CD4-positive, alpha-beta T cell treated with Interleukin-15 for 4 hours (primary cell): ENCODE data around the gene DUS1L.

Experiments
- DNase-seq: peaks from one replicate; pipeline ENCODE4 v3.0.0-alpha.2; 2020; ENCODE audit warnings: low spot score

Gene DUS1L

DNA sequence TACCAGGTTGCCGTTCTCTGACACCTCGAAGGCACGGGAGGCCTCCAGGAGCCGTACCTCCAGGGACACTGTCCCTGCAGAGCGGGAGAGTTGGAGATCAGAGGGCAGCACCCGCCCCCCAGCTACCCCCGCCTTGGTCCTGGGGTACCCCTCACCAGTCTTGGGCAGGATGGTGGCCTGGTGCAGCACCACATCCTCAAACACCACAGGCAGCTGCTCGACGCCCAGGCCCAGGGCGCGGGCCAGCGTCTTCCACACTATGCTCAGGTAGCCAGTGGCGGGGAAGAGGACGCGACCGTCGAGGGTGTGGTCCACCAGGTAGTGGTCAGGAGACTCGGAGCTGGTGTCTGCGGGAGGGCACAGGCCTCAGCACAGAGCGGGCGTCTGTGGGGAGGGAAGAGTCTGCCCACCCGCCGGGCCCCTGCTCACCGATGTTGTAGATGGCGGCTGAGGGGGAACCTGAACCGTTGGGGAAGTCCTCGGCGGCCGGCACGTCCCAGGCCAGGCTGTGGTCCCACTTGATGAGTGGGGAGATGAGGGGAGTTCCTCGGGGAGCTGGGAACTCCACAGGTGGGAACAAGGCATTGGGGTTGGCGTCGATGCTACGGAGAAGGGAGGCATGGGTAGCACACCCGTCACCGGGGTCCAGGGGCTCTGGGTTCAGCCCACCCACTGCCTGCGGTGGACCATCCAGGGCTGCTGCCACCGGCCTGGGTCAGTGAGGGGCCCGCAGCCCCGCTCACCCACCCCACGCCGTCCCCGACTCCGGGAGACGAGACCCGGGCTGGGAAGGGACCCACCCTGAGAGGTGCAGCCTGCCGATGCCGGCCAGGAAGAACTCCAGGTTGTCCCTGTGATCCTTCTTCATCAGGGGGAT is 22.6 kb upstream of the DUS1L start:
- no peak for DNase-seq

GRCh38 chr17:82086941-82087906 is 21.6 kb upstream of the DUS1L start:
- no peak for DNase-seq

DNA sequence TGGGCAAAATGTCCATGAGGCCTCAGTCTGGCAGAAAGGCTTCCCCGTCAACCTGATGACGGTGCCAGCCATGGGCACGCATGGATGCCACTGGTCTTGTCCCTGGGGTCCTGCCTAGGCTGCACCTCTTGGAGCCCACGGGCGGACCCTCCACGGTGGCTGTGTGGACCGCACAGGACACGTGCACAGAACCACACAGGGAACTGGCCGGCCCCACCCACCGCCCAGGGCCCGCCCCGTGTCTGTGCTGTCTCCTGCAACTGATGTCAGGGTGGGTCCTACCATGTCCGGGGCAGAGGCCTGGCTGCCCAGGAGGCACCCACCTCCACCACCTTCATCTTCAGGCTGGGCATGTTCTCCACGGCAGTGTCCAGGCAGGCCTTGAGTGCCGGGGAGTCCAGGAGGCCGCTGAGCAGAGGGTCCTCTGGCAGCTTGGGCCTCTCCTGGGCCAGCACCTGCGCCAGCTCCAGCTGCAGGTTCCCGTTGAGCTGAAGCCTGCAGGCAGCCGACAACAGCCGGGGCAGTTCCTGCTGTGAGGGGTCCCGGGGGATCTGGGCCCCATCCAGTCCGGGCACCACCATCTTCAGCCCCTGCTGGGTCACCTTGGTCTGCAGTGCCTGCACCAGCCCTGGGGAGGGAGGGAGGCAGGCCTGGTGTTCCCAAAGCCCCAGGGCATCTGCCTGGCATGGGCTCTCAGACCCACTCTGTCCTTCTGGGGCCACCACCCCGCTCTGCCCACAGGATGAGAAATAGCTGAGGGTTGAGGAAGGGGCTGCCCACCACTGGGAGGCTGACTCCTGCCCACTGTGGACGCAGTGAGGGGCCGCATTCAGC is 20.5 kb upstream of the DUS1L start:
- no peak for DNase-seq

DNA sequence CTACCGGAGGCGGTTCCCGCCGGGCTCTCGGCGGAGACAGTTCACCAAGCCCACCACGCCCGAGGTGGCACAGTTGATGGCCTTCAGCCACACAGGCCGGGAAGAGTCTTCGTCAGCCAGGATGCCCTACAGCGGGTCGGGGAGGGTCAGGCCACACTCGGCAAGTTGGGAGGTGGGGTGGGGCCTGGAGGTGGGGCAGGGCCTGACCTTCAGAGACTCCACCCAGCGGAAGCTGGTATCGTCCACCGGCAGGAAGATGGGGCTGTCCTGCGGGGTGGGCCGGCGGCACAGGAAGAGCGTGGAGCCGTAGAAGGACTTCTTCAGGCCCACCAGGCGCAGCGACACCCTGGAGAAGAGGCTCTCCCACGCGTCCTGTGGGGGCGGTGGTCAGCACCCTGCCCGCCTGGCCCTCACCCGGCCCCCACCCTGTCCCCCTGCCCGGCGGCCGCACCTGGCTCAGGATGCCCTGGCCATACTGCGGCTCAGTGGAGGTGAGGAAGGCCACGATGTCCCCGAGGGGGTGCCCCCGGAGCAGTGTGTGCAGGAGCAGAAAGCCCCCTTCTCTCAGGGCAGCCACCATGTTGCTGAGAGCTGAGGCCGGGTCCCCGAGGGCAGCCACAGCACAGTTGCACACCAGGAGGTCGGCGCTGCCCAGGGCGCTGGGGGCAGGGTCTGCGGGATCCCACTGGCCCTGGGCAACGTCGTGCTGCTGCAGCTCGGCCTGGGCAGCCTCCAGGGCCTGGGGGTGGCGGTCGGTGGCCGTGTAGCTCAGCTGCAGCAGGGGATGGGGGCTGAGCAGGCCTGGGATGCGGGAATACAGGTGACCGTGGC is 19.6 kb upstream of the DUS1L start:
- DNase-seq = no peak

GRCh38 chr17:82084373-82085030 is 18.9 kb upstream of the DUS1L start:
- DNase-seq = no peak

GRCh38 chr17:82083533-82084359 is 18.1 kb upstream of the DUS1L start:
- no peak for DNase-seq

- DNase-seq = no peak
Measured at GRCh38 chr17:82083009-82083408, 17.4 kb upstream of the DUS1L start.

DNA sequence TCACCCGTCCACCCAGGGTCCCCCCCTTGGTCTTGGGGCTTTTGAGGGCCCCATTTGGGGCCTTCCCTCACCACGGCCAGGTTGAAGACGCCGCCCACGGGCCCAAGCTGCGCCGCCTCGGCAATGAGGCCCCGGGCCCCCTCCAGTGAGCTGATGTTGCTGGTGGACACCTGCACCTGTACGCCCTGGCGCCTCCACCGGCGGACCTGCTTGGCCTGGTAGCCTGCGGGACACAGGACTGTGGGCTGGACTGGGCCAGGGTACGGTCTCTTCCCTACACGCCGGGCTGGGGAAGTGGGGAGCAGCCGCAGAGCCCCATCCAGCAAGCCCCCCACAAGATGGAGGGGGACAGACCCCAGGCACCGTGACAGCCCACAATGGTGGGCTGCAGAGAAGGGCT is 16.9 kb upstream of the DUS1L start:
- no peak for DNase-seq

DNA sequence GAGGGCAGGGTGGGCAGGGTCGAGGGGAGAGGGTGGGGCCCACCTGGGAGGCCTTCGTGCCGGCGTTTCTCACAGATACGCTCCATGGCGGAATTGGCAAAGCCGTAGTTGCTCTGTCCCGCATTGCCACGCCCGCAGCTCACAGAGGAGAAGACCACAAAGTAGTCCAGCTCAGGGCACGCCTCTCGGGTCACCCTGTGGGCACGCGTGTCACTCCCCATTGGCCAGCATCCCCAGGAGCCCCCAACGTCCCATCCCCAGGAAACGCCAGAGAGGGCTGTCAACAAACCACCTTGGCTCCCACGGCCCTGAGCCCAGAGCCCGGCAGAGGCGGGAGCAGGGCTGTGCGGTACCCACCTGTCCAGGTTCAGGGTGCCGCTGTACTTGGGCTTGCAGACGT is 16.4 kb upstream of the DUS1L start:
- no peak for DNase-seq

DNA sequence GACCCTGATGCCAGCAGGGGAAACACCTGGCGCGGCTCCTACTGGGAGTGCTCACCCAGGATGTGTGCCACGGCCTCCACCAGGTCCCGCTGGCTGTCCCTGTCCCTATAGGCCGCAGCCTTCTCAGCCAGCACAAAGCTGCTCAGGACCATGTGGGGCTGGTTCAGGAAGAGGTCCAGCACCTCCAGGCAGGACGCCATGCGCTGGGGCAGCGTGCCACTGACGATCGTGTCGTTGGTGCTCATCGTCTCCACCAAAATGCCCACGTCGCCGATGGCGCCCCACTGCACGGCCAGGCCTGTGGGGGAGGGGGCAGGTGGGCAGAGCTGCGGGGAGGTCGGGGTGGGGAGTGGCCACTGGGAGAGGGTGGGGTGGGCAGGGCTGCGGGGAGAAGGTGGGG is 15.9 kb upstream of the DUS1L start:
- DNase-seq = no peak

- DNase-seq = no peak
Measured at GRCh38 chr17:82080789-82081464, 15.3 kb upstream of the DUS1L start.

DNA sequence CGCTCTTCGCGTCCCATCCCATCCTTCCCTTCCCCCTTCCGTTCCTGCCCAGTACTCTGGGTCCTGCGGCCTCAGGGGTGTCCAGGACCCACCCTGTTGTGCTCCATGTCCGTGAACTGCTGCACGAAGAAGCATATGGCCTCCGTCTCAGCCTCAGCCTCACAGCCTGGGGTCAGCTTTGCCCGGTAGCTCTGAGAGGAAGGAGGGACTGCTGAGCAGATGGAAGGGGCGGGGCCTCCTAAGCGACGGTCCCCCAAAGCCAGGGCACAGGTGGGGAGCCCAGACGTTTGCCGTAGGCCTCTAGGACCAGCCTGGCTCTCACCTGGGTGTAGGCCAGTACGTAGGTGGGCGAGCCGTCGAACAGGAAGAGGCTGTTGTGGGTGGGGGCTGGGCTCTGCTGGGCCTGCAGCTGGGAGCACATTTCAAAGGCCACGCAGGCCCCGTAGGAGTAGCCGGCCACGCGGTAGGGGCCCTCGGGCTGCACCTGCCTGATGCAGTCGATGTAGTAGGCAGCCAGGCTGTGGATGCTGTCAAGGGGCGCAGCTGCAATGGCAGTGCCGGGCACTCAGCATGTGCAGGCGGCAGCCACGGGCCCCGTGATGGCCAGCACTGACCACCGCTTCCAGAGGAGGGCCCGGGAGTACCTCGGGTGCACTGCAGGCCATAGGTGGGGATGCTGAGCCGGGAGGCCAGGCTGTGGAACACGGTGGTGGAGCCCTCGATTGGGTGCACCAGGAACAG is 14.6 kb upstream of the DUS1L start:
- DNase-seq = no peak

- DNase-seq = no peak
Measured at GRCh38 chr17:82079001-82079677, 13.5 kb upstream of the DUS1L start.

DNA sequence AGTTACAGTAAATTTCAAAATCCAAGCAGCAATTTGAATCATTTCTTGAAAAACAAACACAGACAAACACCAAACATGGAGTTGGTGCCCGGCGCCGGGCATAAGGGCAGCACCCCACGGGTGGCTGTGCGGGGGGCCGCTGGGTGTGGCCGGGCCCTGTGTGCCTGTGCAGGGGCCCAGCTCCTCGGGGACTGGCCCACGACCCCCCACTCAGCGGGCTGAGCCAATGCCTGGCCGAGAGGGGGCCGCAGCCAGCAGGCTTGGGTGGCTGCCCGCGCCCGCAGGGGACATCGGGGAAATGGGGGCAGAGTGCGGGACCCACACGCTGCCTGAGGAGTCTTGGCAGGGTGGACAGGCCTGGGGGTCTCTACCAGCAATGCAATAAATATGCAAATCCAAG is 12.8 kb upstream of the DUS1L start:
- DNase-seq = no peak

- no peak for DNase-seq
Measured at GRCh38 chr17:82077617-82078358, 12.2 kb upstream of the DUS1L start.

DNA sequence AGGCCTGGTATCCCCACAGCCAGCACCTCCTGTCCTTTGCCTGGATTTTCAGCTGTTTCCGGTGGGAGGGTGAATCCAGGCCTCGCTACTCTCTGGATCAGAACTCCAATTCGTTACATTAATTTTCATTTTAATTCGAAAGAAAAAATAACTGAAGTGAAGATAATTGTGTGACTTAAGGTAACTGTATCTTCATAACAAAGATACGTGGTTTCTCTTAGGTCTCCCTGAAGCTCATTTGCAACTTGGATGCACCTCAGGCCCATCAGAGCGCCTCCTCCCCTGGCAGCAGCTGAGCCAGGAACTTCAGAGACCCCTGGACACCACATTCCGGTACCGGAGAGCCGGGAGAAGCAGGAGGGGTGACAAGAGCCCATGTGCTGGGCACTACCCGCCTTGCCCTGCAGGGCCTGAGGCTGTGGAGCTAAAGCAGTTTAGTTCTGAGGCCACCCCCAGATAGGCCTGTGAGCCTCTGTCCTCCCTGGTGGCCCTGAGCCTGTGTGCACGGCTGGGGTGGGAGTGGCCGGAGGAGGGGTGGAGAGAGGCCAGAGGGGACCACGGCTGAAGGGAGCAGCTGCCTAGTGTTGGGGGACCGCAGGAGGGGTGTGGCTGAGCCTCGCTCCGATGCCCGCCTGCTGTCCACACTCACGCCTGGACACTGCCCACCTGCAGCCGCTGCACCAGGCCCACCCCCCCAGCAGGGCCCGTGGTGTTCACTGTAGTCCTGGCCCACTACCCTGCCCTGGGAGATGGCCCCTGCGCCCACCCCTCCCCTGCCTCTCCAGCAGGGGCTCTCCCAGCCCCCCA is 11.4 kb upstream of the DUS1L start:
- no peak for DNase-seq
